ENCODE data around the gene SUN1.

DNA sequence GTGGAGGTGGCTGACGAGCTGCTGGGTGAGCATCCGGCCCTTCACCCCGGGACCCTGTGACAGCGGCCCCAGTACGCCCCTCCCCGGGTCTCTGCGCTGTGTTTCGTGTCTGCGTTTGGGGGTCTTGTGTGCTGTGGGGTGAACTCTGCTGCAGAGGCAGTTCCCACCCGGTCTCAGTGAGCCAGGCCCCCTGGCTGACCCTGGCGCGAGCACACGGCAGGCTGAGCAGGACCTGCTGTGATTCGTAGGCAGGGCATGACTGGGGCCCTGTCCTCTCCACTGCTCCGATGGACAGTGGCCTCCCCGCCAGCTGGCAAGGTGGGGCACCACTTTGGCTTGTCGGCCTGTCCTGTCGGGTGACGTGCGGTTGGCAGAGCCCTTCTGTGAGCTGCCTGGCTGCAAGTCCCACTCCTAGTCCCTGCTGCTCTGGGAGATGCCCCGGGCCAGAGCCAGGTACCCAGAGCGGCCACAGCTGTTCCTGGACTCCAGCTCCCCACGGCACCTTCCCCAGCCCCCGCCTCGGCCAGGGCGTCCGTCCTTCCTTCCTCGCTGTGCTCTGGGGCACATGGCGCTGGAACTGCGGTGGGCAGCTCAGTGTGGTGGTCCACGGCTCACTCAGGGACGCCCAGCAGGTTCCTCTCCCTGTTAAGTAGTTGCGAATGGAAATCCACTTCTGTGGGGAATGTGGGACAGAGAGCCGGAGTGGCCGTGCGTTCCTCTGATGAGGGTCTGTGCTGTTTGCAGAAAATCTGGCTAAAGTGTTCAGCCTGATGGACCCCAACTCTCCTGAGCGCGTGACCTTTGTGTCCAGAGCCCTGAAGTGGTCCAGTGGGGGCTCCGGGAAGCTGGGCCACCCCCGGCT, 54.6 kb downstream of the SUN1 start:
- TF ChIP-seq, protein P1, sequence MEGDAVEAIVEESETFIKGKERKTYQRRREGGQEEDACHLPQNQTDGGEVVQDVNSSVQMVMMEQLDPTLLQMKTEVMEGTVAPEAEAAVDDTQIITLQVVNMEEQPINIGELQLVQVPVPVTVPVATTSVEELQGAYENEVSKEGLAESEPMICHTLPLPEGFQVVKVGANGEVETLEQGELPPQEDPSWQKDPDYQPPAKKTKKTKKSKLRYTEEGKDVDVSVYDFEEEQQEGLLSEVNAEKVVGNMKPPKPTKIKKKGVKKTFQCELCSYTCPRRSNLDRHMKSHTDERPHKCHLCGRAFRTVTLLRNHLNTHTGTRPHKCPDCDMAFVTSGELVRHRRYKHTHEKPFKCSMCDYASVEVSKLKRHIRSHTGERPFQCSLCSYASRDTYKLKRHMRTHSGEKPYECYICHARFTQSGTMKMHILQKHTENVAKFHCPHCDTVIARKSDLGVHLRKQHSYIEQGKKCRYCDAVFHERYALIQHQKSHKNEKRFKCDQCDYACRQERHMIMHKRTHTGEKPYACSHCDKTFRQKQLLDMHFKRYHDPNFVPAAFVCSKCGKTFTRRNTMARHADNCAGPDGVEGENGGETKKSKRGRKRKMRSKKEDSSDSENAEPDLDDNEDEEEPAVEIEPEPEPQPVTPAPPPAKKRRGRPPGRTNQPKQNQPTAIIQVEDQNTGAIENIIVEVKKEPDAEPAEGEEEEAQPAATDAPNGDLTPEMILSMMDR (tag by site-specific recombination; IDR thresholded peaks at IDR 0.05), result no peak
- TF ChIP-seq ZNF10 (tag by site-specific recombination; IDR thresholded peaks at IDR 0.05), result no peak
- no peak for TF ChIP-seq ZBTB21 (tag by site-specific recombination; IDR thresholded peaks at IDR 0.05)
- TF ChIP-seq, protein P2, sequence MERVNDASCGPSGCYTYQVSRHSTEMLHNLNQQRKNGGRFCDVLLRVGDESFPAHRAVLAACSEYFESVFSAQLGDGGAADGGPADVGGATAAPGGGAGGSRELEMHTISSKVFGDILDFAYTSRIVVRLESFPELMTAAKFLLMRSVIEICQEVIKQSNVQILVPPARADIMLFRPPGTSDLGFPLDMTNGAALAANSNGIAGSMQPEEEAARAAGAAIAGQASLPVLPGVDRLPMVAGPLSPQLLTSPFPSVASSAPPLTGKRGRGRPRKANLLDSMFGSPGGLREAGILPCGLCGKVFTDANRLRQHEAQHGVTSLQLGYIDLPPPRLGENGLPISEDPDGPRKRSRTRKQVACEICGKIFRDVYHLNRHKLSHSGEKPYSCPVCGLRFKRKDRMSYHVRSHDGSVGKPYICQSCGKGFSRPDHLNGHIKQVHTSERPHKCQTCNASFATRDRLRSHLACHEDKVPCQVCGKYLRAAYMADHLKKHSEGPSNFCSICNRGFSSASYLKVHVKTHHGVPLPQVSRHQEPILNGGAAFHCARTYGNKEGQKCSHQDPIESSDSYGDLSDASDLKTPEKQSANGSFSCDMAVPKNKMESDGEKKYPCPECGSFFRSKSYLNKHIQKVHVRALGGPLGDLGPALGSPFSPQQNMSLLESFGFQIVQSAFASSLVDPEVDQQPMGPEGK (tag by site-specific recombination; IDR thresholded peaks at IDR 0.05), result no peak
- no peak for TF ChIP-seq ZFP37 (tag by site-specific recombination; IDR thresholded peaks at IDR 0.05)
- TF ChIP-seq, protein P3, sequence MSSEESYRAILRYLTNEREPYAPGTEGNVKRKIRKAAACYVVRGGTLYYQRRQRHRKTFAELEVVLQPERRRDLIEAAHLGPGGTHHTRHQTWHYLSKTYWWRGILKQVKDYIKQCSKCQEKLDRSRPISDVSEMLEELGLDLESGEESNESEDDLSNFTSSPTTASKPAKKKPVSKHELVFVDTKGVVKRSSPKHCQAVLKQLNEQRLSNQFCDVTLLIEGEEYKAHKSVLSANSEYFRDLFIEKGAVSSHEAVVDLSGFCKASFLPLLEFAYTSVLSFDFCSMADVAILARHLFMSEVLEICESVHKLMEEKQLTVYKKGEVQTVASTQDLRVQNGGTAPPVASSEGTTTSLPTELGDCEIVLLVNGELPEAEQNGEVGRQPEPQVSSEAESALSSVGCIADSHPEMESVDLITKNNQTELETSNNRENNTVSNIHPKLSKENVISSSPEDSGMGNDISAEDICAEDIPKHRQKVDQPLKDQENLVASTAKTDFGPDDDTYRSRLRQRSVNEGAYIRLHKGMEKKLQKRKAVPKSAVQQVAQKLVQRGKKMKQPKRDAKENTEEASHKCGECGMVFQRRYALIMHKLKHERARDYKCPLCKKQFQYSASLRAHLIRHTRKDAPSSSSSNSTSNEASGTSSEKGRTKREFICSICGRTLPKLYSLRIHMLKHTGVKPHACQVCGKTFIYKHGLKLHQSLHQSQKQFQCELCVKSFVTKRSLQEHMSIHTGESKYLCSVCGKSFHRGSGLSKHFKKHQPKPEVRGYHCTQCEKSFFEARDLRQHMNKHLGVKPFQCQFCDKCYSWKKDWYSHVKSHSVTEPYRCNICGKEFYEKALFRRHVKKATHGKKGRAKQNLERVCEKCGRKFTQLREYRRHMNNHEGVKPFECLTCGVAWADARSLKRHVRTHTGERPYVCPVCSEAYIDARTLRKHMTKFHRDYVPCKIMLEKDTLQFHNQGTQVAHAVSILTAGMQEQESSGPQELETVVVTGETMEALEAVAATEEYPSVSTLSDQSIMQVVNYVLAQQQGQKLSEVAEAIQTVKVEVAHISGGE (tag by site-specific recombination; conservative IDR thresholded peaks at IDR 0.05; ENCODE audit: low read depth), result no peak
- TF ChIP-seq ZNF433 (tag by site-specific recombination; IDR thresholded peaks at IDR 0.05; ENCODE audit: low read depth), result no peak

Data from HEK293 (cell line).